ENCODE results near the gene TMEM132A.

DNA sequence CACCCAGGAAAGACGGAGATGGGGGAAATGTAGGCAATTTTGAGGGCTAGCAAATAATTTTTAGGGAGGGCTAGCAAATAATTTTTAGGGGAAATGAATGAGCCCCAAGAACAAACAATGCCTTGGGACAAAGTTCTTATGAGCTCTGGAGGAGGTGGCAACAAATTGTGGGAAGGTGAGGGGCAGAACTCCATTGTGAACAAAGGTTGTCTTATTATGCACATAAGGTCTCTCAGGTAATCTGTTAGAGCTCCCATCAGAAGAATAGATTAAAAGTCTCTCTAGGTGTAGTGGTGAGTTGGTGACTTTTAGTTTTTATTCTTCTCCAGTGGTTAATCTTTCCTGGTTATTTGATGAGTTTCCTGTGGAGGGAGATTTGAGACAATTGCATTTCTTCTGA lies 15.5 kb upstream of the TMEM132A start:
- TF ChIP-seq, protein P1, sequence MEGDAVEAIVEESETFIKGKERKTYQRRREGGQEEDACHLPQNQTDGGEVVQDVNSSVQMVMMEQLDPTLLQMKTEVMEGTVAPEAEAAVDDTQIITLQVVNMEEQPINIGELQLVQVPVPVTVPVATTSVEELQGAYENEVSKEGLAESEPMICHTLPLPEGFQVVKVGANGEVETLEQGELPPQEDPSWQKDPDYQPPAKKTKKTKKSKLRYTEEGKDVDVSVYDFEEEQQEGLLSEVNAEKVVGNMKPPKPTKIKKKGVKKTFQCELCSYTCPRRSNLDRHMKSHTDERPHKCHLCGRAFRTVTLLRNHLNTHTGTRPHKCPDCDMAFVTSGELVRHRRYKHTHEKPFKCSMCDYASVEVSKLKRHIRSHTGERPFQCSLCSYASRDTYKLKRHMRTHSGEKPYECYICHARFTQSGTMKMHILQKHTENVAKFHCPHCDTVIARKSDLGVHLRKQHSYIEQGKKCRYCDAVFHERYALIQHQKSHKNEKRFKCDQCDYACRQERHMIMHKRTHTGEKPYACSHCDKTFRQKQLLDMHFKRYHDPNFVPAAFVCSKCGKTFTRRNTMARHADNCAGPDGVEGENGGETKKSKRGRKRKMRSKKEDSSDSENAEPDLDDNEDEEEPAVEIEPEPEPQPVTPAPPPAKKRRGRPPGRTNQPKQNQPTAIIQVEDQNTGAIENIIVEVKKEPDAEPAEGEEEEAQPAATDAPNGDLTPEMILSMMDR (IDR thresholded peaks at IDR 0.05): no peak
- TF ChIP-seq POLR2A (IDR thresholded peaks at IDR 0.05): no peak
